ENCODE results near the gene XPR1. TPM values are rescaled to one million over a fixed set of nuclear protein-coding genes. Genes with fewer than 3 reads are reported as not detected.

The XPR1 gene
- total RNA-seq, 1 experiment from 2014 or later: 39.7 TPM

- H3K9me3 Mint-ChIP-seq (ENCODE audit: unreplicated experiment): no peaks in the 10 kb centered on the region
- no TSS peak for BruUV-seq (replicated peaks)
These were observed 290.2 kb downstream of the XPR1 start for GRCh38 chr1:180921891-180922630.

GRCh38 chr1:180922631-180923015 is 290.8 kb downstream of the XPR1 start:
- no peak for TF ChIP-seq CTCF (IDR thresholded peaks at IDR 0.05; ENCODE audit: unreplicated experiment)
- H3K4me1 Mint-ChIP-seq (ENCODE audit: insufficient read depth, unreplicated experiment): peaks cover 9% of the 10 kb centered on the region
- H3K9me3 Mint-ChIP-seq (ENCODE audit: unreplicated experiment): no peaks in the 10 kb centered on the region
- no TSS peak for BruUV-seq (replicated peaks)
- DNase-seq (ENCODE audit: unreplicated experiment): no peak
- no peaks in the 10 kb centered on the region for H3K36me3 Mint-ChIP-seq (ENCODE audit: insufficient read depth, unreplicated experiment)
- H3K27me3 Mint-ChIP-seq (ENCODE audit: insufficient read depth, unreplicated experiment): no peaks in the 10 kb centered on the region
- intact Hi-C loops (cut with micrococcal nuclease): no loop called here
- POLR2A ChIA-PET: no interaction called here
- no peak overlapping the region for H3K4me3 Mint-ChIP-seq (ENCODE audit: unreplicated experiment)
- CTCF ChIA-PET: interaction anchor here (0.6 to 2.4 kb wide), 2 partner anchors 41 to 515 kb away, joined by 3 to 7 read pairs; no protein-coding TSS in a partner anchor
- no peak overlapping the region for H3K27ac Mint-ChIP-seq (ENCODE audit: low read depth, unreplicated experiment)

More at GRCh38 chr1:180921891-180922630, 290.2 kb downstream of the XPR1 start:
- no peak overlapping the region for H3K4me3 Mint-ChIP-seq (ENCODE audit: unreplicated experiment)
- no peaks in the 10 kb centered on the region for H3K27me3 Mint-ChIP-seq (ENCODE audit: insufficient read depth, unreplicated experiment)
- POLR2A ChIA-PET: no interaction called here
- DNase-seq (ENCODE audit: unreplicated experiment): no peak
- TF ChIP-seq CTCF (IDR thresholded peaks at IDR 0.05; ENCODE audit: unreplicated experiment): no peak
- CTCF ChIA-PET: interaction anchor here (2.4 kb wide), 1 partner anchor 40 kb away, joined by 7 read pairs; no protein-coding TSS in a partner anchor
- H3K27ac Mint-ChIP-seq (ENCODE audit: low read depth, unreplicated experiment): no peak overlapping the region
- no peaks in the 10 kb centered on the region for H3K36me3 Mint-ChIP-seq (ENCODE audit: insufficient read depth, unreplicated experiment)
- peaks cover 9% of the 10 kb centered on the region for H3K4me1 Mint-ChIP-seq (ENCODE audit: insufficient read depth, unreplicated experiment)
- intact Hi-C loops (cut with micrococcal nuclease): no loop called here

- peak; percentile 53 for DNase-seq (ENCODE audit: unreplicated experiment)
- intact Hi-C loops (cut with micrococcal nuclease): no loop called here
- ChIA-PET CTCF (interaction anchor here (0.6 to 2.4 kb wide), 4 partner anchors 42 to 515 kb away, joined by 3 to 7 read pairs (median 3); no protein-coding TSS in a partner anchor), POLR2A (no interaction called here)
- H3K36me3 Mint-ChIP-seq (ENCODE audit: insufficient read depth, unreplicated experiment): no peaks in the 10 kb centered on the region
- no peaks in the 10 kb centered on the region for H3K27me3 Mint-ChIP-seq (ENCODE audit: insufficient read depth, unreplicated experiment)
- no peaks in the 10 kb centered on the region for H3K9me3 Mint-ChIP-seq (ENCODE audit: unreplicated experiment)
- H3K4me3 Mint-ChIP-seq (ENCODE audit: unreplicated experiment): no peak overlapping the region
- BruUV-seq (replicated peaks): no TSS peak
- H3K27ac Mint-ChIP-seq (ENCODE audit: low read depth, unreplicated experiment): no peak overlapping the region
- peaks cover 9% of the 10 kb centered on the region for H3K4me1 Mint-ChIP-seq (ENCODE audit: insufficient read depth, unreplicated experiment)
- TF ChIP-seq CTCF (IDR thresholded peaks at IDR 0.05; ENCODE audit: unreplicated experiment): no peak
These were observed 291.4 kb downstream of the XPR1 start for GRCh38 chr1:180923021-180923841.

GRCh38 chr1:180923887-180924286 is 292.1 kb downstream of the XPR1 start:
- H3K27me3 Mint-ChIP-seq (ENCODE audit: insufficient read depth, unreplicated experiment): no peaks in the 10 kb centered on the region
- H3K36me3 Mint-ChIP-seq (ENCODE audit: insufficient read depth, unreplicated experiment): no peaks in the 10 kb centered on the region
- ChIA-PET POLR2A (no interaction called here), CTCF (interaction anchor here (0.6 to 2.4 kb wide), 3 partner anchors 42 to 242 kb away, joined by 3 to 7 read pairs (median 3); no protein-coding TSS in a partner anchor)
- DNase-seq (ENCODE audit: unreplicated experiment): no peak
- no peak overlapping the region for H3K4me3 Mint-ChIP-seq (ENCODE audit: unreplicated experiment)
- H3K27ac Mint-ChIP-seq (ENCODE audit: low read depth, unreplicated experiment): no peak overlapping the region
- BruUV-seq (replicated peaks): no TSS peak
- no peaks in the 10 kb centered on the region for H3K9me3 Mint-ChIP-seq (ENCODE audit: unreplicated experiment)
- peaks cover 9% of the 10 kb centered on the region for H3K4me1 Mint-ChIP-seq (ENCODE audit: insufficient read depth, unreplicated experiment)
- no peak for TF ChIP-seq CTCF (IDR thresholded peaks at IDR 0.05; ENCODE audit: unreplicated experiment)
- intact Hi-C loops (cut with micrococcal nuclease): no loop called here
